ENCODE results near the gene ICA1.
"Not testable (repeated sequence)": the region's sequence is repeated elsewhere in the genome, so short reads cannot be mapped to it uniquely, and the experiment has no call there.

The ICA1 gene

DNA sequence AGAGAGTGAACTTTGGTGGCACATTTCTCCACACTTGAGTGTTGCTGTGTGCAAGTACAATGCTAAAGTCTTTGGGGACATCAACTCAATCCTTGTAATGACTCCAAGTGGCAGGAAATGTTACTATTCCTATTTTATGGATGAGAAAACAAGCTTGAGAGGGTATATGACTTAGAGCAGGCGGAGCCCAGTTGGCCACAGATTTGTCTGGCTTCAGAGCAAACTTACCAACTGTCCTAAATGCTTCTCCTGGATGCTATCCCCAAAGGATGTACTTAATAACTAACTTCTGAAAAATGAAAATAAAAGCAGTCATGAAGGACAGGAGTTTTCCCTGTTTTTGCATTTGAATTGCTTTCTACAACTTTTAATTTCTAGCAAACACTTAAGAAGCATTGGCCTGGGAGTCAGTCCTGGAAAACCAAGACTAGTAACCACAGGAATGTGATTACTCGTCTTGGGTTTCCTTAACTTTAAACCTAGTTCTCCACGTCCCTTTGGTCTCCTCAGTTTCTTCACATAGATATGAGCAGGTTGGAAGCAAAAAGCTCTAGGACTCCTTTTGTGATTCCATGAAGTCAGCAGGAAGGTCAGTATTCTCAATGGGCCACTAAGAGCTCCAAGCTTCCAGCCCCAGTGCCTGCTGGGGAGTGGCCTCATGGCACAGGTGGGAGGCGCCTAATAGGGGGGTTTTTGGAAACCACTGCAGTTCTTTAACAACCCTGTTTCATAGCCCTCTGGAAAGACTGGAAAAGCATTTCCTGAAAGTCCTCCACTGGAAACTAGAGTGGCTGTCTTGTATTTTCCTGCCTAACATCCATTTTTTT is 152.6 kb downstream of the ICA1 start:
- no peak for DNase-seq

DNA sequence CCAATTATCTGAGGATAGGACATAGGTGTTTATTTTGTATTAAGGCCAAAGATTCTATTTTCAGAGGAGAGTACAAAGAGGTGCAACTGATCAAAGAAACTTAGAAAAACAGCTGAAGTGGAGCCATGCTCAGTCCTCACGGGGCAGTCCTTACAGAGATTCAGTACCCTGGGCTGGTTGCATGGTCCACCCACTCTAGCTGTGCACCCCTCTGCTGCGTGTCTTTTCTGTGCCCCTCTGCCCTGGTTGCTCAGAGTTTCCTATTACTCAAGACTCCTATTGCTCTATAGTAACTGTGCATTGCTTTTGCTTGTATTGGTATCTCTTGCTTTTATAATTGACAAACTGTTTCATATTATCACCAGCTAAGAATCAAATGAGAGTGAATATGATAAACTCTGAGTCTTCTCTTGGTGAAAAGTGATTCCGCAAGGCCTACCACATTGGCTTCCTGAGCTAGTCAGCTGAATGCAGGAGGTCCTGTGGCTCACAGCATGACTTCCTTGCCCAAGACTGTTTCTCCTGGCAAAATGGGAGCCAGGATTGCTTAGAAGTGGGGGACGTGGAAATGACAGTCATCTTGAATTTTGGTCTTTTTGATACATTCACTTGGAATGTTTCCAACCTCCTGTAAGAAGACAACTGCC is 156.4 kb downstream of the ICA1 start:
- DNase-seq = no peak

DNA sequence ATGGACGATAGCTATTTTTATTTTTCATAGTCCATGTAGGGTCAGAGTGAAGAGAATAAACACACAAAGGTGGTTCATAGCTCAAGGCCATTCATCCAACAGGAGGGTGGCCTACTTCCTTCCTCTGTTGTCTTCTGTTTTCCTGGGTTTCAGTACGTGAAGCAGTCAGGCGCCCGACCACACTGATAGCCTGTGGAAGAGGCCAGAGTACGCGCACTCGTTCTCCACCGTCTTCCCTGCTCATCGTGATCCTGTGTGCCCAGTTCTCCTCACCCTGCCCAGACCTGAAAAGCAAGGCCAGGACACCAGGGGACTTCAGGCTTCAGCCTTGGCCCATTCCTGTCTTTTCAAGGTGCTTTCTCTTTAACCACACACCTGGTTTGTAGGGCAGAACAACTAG is 158.7 kb downstream of the ICA1 start:
- no peak for DNase-seq

DNA sequence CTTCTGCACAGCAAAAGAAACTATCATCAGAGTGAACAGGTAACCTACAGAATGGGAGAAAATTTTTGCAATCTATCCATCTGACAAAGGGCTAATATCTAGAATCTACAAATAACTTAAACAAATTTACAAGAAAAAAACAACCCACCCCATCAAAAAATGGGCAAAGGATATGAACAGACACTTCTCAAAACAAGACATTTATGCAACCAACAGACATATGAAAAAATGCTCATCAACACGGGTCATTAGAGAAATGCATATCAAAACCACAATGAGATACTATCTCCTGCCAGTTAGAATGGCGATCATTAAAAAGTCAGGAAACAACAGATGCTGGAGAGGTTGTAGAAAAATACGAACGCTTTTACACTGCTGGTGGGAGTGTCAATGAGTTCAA is 160.7 kb downstream of the ICA1 start:
- DNase-seq = not testable (repeated sequence)

DNA sequence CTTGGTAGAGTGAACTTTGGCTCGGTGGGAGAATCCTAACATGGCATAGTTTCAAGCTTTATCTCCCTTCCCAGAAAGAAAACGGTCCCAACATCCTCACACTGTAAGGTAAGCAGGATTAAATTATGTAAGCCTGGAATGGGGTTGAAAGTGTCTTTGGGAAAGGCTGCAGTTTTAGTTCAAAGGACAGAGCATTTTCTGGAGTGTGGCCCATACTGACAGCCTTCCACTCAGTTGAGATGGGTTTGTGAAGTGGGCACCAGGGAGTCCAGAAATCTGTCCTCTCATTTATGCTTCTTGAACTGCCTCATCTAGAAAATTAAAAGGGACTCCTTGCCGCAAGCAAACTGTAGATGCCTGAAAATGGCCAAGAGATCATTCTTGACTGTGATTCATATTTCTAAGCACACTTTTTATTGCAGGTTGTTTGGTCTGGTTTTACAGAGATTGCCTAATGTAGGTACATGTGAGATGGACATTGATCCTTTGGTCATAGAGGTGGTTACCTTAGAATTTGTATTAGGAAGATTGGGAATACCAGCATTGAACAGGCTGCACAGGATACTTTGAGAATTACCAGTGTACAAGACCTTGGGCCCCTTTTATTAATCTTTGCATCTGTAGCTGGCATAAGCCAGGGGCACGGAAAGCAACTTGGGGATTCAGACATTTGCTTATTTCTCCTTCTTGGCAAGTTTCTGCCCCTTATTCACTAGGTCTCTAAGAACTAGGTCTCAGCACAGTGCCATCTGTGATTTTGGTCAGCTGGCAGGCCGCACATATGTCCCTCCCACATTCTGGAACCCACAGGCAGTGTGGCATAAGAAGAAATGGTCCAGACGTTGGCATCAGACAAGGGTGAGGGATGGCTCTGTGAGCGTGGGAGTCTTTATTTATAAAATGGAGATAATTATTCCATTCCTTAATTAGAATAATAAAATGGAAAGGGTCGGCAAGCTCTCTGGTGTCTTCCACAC is 167.5 kb downstream of the ICA1 start:
- DNase-seq = no peak

DNA sequence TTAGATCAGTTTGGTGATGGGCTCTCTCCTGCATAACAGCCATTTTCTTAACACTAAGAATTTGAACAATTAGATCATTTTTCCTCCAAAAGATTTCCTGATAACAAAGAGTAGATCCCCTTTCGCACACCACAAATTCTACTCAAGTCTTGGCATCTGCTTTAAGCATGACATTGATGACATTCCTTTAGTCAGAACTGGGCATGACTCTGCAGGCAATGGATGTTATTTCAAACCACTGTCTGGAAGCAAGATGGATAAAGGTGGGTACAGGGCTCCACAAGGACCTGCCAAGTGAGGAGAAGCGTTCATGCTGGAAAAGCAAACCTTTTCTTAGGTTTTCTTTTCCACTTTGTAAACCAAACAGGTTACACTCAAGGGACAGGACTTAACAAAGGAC is 169.8 kb downstream of the ICA1 start:
- no peak for DNase-seq

DNA sequence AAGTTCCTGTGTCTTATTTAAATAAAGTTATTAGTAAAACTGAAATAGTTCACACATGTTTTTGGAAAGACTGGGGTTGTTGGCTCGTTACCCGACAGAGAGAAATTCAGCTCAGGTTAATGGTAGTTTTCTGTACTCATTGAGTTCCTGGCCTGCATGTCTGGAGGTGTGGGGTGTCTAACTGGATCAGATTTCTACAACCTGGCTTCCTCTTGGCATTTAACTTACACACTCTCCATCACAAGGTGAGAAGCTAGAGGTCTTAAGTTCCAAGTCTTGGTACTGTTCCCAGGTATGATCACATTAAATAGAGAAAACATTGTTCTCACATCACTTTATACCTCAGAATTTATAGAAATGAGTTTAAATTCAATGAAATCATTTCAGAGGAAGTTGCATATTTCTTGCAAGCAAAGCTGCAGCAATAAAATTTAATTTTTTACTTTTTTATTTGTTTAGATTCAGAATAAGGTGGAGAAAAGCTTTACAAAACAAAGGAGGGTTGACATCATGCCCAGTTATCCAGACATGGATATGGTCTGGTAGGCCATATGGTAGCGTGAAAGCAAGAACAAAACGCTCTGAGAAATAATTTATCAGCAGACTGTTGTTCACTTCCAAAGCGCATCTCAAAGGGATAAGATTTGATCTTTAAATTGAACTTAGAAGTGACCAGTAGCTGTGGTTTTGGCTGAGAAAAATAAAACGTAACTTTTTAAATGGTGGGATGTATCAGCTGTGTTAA is 172.8 kb downstream of the ICA1 start:
- DNase-seq = no peak

DNA sequence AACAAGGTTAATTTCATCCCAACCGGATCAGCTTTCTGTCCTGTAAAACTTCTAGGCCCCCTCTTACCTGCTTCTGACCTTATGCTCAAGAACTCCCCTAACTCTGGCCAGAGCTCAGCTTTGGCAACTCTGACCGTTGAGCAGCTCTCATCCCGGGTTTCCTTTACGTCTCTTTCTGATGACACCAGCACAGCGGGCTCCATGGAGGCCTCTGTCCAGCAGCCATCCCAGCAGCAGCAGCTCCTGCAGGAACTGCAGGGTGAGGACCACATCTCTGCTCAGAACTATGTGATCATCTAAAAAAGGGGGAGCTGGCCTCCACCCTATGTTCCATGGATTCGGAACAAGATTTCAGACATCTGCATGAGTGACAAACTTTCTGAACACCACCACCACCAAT is 175.7 kb downstream of the ICA1 start:
- DNase-seq = no peak

DNA sequence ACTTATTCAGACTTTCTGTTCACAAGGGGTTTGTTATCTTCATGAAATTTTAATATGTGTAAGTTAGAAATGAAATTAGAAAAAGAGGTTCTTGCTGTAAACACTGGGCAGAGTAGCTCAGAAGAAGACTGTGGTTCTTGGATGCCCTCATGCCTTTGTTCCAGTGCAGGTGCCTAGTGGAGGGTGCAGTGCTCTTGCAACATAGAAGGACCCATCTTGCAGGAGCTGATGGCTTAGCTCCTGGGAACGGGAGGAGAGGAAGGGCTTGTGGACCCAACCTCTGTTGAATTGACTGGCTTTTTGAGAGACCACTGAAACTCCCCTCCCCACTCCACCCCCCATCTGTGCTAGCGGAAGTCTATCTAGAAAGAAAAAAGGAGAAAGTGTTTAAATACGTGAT is 176.5 kb downstream of the ICA1 start:
- no peak for DNase-seq

DNA sequence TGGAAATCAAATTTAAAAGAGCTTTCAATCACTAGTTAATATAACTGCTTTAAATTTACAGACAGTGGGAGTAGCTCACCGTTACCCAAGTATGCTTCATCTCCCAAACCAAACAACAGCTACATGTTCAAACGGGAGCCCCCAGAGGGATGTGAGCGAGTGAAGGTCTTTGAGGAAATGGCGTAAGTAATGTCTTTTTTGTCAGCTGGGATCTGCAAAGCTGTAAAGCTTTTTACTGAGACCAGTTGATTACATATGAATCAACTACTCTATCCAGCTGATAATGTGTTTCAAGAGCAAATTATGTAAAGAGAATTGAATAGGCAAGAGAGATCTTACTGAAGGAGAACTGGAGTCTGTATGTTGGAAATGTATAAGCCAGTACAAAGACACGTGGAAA is 177.1 kb downstream of the ICA1 start:
- no peak for DNase-seq

DNA sequence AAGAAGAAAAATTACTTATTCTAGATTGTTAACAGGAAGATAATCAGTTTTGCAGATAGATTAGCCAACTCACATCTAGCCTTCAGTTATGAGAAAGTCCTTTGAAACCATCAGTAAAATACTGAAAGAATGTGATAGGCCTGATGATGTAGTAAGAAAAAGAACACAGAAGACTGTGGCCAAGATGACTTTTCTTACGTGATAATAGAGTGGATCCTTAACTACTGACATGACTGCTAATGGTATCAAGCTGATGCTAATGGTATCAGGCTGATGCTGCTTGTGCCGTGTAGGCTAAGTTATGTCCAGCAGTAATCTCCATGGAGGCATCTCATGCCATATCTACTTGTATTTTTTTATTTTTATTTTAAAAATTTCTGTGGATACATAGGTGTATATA is 179.2 kb downstream of the ICA1 start:
- DNase-seq = no peak

DNA sequence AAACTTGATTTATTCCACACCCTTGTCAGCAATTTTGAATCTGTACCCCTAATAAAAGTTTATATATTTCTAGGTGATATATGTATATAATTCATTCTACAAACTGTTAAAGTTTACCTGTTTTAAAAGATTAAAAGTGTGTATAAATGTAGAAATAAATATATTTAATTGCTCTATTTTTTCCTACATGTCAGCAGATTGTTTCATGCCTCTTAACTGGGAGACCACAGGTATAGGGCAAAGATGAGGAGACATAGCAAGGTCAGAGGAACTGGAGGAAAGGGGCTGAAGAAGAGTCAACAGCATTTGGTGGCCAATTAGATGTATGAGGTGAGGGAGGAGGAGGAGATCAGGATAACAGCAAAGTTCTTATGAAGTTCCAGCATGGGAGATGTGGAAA is 183.5 kb downstream of the ICA1 start:
- DNase-seq = no peak

DNA sequence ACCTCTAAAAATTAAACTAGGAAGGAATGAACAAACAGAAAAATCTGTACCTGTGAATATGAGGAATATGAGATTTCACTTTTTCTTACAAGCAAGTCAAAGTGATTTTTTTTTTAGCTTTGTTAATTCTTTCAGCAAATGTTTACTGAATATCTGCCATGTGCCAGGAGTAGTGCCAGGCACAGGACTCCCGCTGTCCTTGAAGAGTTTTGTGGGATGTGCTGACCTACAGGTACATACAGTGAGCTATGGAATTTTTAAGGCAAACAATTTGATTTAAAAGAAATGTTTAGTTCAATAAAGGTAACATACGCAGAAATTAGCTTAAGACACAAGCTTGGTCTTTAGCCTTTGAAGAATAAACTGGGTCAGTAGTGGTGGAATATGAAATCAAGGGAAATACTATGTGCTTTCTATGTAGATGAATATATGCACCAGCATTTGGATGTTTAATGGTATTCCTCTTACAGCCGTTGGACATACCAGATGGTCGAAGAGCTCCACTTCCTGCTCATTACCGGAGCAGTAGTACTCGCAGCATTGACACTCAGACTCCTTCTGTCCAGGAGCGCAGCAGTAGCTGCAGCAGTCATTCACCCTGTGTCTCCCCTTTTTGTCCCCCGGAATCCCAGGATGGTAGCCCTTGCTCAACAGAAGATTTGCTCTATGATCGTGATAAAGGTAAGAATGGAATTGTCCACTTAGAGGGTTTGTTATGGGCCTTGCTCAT is 191.4 kb downstream of the ICA1 start:
- no peak for DNase-seq

DNA sequence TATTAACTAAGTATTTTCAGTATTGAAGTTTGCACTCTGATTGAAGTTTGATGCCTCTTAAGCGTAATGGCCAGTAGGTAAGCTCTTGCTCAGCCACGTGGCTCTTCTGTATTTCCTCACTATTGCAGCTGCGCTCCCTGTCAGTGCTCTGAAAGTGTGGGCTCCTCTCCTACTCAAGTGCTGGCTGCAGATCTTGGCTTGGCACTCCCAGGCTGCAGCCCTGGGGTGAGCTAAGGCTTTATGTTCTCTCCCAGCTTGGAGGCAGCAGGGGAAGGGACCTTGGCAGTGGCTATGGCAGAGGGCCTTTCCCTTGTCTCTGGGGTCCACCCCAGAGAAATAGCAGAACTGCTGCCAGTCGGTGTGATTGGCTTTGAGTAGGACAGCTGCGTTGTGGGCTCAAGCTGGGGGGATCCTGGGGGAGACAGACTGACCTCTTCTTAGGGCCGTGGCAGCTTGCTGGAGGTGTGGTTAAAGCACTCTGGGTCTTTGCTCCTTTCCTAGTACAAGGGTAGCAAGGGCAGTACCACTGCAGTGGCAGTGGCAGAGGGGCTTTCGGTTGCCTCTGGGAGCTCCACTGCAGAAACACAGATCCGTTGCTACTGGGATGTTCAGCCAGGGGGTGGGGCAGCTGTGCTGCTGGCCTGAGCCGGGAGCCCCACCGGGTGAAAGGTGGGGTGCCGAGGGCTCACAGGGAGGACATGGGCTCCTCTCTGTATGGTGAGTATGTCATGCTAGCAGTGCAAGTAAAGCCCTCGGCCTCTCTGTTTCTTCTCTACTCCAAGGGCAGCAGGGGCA is 192.9 kb downstream of the ICA1 start:
- DNase-seq = peak in 18 of 56 donors; percentile 1 to 57 (median 8)

DNA sequence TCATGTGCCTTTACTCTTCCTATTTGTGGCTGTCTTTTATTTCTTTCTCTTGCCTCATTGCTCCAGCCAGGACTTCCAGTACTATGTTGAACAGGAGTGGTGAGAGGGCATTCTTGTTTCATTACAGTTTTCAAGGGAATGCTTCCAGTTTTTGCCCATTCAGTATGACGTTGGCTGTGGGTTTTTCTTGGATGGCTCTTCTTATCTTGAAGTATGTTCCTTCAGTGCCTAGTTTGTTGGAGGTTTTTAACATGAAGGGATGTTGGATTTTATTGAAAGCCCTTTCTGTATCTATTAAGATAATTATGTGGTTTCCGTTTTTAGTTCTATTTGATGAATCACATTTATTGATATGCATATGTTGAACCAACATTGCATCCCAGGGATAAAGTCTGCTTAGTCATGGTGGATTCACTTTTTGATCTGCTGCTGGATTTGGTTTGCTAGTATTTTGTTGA is 196.6 kb downstream of the ICA1 start:
- no peak for DNase-seq

DNA sequence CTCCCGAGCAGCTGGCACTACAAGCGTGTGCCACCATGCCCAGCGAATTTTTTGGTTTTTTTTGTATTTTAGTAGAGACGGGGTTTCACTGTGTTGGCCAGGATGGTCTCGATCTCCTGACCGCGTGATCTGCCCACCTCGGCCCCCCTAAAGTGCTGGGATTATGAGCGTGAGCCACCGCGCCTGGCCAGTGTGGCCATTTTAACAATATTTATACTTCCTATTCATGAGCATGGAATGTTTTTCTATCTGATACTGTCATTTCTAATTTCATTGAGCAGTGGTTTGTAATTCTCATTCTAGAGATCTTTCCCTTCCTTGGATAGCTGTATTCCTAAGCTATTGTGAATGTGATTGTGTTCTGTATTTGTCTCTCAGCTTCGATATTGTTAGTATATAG is 197.1 kb downstream of the ICA1 start:
- DNase-seq = no peak

DNA sequence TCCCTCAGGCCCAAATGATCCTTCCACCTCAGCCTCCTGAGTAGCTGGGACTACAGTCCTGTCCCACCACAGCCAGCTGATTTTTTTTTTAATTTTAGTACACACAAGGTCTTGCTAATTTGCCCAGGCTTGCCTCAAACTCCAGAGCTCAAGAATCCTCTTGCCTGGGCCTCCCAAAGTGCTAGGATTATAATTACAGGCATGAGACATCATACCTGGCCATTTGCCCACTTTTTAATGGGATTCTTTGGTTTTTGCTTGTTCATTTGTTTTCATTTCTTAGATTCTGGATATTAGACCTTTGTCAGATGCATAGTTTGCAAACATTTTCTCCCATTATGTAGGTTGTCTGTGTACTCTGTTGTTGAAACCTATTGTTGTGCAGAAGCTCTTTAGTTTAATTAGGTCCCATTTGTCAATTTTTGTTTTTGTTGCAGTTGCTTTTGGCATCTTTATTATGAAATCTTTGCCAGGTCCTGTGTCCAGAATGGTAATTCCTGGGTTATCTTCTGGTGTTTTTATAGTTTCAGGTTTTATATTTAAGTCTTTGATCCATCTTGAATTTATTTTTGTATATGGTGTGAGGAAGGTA is 198.2 kb downstream of the ICA1 start:
- DNase-seq = no peak

DNA sequence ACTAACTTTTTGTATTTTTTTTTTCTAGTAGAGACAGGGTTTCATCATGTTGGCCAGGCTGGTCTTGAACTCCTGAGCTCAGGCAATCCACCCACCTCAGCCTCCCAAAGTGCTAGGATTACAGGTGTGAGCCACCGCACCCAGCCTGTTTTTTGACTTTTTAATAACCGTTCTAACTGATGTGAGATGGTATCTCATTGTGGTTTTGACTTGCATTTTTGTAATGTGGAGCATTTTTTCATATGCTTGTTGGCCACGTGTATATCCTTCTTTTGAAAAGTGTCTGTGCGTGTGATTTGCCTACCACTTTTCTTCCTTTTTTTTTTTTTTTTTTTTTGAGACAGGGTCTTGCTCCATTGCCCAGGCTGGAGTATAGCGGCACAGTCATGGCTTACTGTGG is 198.7 kb downstream of the ICA1 start:
- not testable (repeated sequence) for DNase-seq
